MM.1S (cell line): ENCODE data around the gene KRT80.

ENCODE experiments used
- DNase-seq: peaks from one replicate; pipeline ENCODE4 v3.0.0-alpha.2; 2015
- H2AFZ ChIP-seq: fragments of 300-600 bp; sonication (generic); 2 replicates; pipeline ENCODE4 v1.6.0; 2016; ENCODE audit warnings: antibody characterized with exemption, low read length
- H3F3A ChIP-seq: fragments of 300-600 bp; sonication (generic); 2 replicates; pipeline ENCODE4 v1.6.1; 2016; ENCODE audit warnings: mild to moderate bottlenecking, antibody characterized with exemption, low read length, moderate library complexity, mixed read lengths; ENCODE audit not compliant: insufficient read depth
- H3K27ac ChIP-seq: fragments of 300-600 bp; sonication (generic); 2 replicates; pipeline ENCODE4 v1.5.1; 2016; ENCODE audit warnings: mild to moderate bottlenecking, low read length
- H3K27me3 ChIP-seq: fragments of 300-600 bp; sonication (generic); replicated peaks from 2 replicates; pipeline ENCODE4 v1.6.0; 2016; ENCODE audit warnings: low read length; ENCODE audit not compliant: insufficient read depth
- H3K36me3 ChIP-seq: fragments of 300-600 bp; sonication (generic); replicated peaks from 2 replicates; pipeline ENCODE4 v1.6.1; 2016; ENCODE audit warnings: mild to moderate bottlenecking, low read length, mixed read lengths; ENCODE audit not compliant: insufficient read depth
- H3K4me1 ChIP-seq: fragments of 300-600 bp; sonication (generic); 2 replicates; pipeline ENCODE4 v1.6.1; 2016; ENCODE audit warnings: low read length, mixed read lengths
- H3K4me2 ChIP-seq: fragments of 300-600 bp; sonication (generic); 2 replicates; pipeline ENCODE4 v1.6.0; 2016; ENCODE audit warnings: low read depth, low read length
- H3K4me3 ChIP-seq: fragments of 300-600 bp; sonication (generic); 2 replicates; pipeline ENCODE4 v1.5.1; 2016; ENCODE audit warnings: low read length, mixed read lengths
- H3K79me2 ChIP-seq: fragments of 300-600 bp; sonication (generic); 2 replicates; pipeline ENCODE4 v1.6.1; 2016; ENCODE audit warnings: mixed run types, low read length, mixed read lengths
- H3K9ac ChIP-seq: fragments of 300-600 bp; sonication (generic); 2 replicates; pipeline ENCODE4 v1.6.1; 2016; ENCODE audit warnings: low read length, mixed read lengths
- H3K9me2 ChIP-seq: fragments of 300-600 bp; sonication (generic); replicated peaks from 2 replicates; pipeline ENCODE4 v1.6.1; 2016; ENCODE audit warnings: mild to moderate bottlenecking, low read length, mixed read lengths; ENCODE audit not compliant: insufficient read depth
- H3K9me3 ChIP-seq: fragments of 300-600 bp; sonication (generic); replicated peaks from 2 replicates; pipeline ENCODE4 v1.6.1; 2016; ENCODE audit warnings: mild to moderate bottlenecking, low read length, mixed read lengths; ENCODE audit not compliant: insufficient read depth
- H4K20me1 ChIP-seq: fragments of 300-600 bp; sonication (generic); 2 replicates; pipeline ENCODE4 v1.6.1; 2016; ENCODE audit warnings: mild to moderate bottlenecking, low read length, moderate library complexity, mixed read lengths; ENCODE audit not compliant: insufficient read depth
- EZH2 ChIP-seq: fragments of 300-600 bp; sonication (generic); optimal IDR thresholded peaks from 2 replicates; pipeline ENCODE3; 2017; ENCODE audit warnings: low read depth, mild to moderate bottlenecking, antibody characterized with exemption, low read length, mixed read lengths
- EZH2phosphoT487 ChIP-seq: fragments of 300-600 bp; sonication (generic); IDR thresholded peaks from 2 replicates; pipeline ENCODE4 v1.6.1; 2018; ENCODE audit warnings: antibody characterized with exemption, low read length
- TF ChIP-seq, protein P1 (sequence below): fragments of 300-600 bp; sonication (generic); IDR thresholded peaks from 2 replicates; pipeline ENCODE4 v1.5.1; 2016; ENCODE audit warnings: antibody characterized with exemption, low read length, mixed read lengths

KRT80 gene

DNA sequence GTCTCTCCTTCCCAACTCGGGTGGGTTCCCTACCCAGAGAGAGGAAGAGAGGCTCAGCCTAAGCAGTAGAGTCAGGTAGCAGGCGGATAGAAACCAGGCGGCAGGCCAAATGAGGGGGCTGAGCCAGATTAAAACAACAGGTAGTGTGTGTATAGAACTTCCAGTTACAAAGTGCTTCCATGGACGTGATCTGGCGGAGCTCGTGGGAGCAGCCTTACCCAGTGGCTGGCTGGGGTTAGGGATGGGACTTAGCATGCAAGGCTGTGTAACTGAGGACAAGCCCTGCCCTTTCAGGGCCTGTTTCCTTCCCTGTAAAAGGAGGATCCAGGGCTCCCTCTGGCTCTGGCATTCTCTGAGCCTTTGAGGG, 8.3 kb downstream of the KRT80 start:
- no peaks in the 10 kb centered on the region for H3K9me3 ChIP-seq
- no peak overlapping the region for H2AFZ ChIP-seq
- H4K20me1 ChIP-seq, result no peaks in the 10 kb centered on the region
- no peaks in the 10 kb centered on the region for H3F3A ChIP-seq
- no peaks in the 10 kb centered on the region for H3K36me3 ChIP-seq
- TF ChIP-seq, protein P1, sequence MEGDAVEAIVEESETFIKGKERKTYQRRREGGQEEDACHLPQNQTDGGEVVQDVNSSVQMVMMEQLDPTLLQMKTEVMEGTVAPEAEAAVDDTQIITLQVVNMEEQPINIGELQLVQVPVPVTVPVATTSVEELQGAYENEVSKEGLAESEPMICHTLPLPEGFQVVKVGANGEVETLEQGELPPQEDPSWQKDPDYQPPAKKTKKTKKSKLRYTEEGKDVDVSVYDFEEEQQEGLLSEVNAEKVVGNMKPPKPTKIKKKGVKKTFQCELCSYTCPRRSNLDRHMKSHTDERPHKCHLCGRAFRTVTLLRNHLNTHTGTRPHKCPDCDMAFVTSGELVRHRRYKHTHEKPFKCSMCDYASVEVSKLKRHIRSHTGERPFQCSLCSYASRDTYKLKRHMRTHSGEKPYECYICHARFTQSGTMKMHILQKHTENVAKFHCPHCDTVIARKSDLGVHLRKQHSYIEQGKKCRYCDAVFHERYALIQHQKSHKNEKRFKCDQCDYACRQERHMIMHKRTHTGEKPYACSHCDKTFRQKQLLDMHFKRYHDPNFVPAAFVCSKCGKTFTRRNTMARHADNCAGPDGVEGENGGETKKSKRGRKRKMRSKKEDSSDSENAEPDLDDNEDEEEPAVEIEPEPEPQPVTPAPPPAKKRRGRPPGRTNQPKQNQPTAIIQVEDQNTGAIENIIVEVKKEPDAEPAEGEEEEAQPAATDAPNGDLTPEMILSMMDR, result no peak
- TF ChIP-seq EZH2phosphoT487, result no peak
- no peak overlapping the region for H3K4me2 ChIP-seq
- no peak for DNase-seq
- H3K4me3 ChIP-seq, result no peak overlapping the region
- no peaks in the 10 kb centered on the region for H3K9me2 ChIP-seq
- no peak overlapping the region for H3K27ac ChIP-seq
- no peak overlapping the region for H3K9ac ChIP-seq
- 0 out of 2 replicates have a peak, but pooled peaks cover 4% of the 10 kb centered on the region for H3K4me1 ChIP-seq
- H3K27me3 ChIP-seq, result peaks cover 30% of the 10 kb centered on the region; the same call in 1 of the 2 replicates
- no peaks in the 10 kb centered on the region for H3K79me2 ChIP-seq

DNA sequence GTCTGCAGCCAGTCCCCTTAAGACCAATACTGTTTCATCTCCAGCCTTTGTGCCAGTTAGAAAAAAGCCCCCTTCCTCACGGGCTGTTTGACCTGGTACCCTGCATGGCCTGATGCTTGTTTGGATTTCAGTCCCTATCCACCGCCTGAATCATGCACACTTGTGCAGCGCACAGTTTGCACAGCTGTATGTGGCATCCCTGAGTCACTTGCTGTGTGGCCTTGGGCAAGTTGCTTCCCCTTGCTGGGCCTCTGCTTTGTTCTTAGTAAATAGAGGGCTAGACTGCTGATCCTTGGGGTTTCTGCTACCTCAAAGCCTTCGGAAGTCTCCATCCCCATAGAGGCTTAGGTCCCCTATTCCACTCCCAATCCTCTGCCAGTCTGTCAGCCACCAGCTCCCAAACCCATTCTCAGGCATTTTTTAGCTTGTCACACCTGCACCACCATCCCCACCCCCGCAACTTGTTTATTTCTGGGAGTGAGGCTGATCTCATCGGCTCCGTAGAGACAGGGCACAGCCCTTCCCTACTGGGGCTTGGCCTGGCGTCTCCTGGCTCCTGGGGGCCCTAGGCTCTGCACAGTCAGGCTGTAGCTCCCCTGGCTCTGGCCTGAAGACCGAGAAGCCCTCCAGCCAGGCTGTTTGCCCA, 8.8 kb downstream of the KRT80 start:
- no peaks in the 10 kb centered on the region for H3K9me3 ChIP-seq
- no peaks in the 10 kb centered on the region for H3F3A ChIP-seq
- DNase-seq, result no peak
- peaks cover 30% of the 10 kb centered on the region; the same call in 1 of the 2 replicates for H3K27me3 ChIP-seq
- no peaks in the 10 kb centered on the region for H3K36me3 ChIP-seq
- no peaks in the 10 kb centered on the region for H3K79me2 ChIP-seq
- H3K4me1 ChIP-seq, result 0 out of 2 replicates have a peak, but pooled peaks cover 4% of the 10 kb centered on the region
- no peak overlapping the region for H3K9ac ChIP-seq
- no peaks in the 10 kb centered on the region for H4K20me1 ChIP-seq
- H2AFZ ChIP-seq, result no peak overlapping the region
- TF ChIP-seq EZH2 (no peak), EZH2phosphoT487 (no peak)
- TF ChIP-seq, protein P1, result no peak
- no peak overlapping the region for H3K27ac ChIP-seq
- H3K4me2 ChIP-seq, result no peak overlapping the region
- no peaks in the 10 kb centered on the region for H3K9me2 ChIP-seq
- no peak overlapping the region for H3K4me3 ChIP-seq

- no peaks in the 10 kb centered on the region for H3K9me2 ChIP-seq
- H3K9ac ChIP-seq, result no peak overlapping the region
- no peaks in the 10 kb centered on the region for H3F3A ChIP-seq
- H3K27ac ChIP-seq, result no peak overlapping the region
- no peaks in the 10 kb centered on the region for H3K36me3 ChIP-seq
- H3K27me3 ChIP-seq, result peaks cover 31% of the 10 kb centered on the region; the same call in 1 of the 2 replicates
- no peak overlapping the region for H3K4me3 ChIP-seq
- H2AFZ ChIP-seq, result no peak overlapping the region
- no peak for DNase-seq
- 0 out of 2 replicates have a peak, but pooled peaks cover 4% of the 10 kb centered on the region for H3K4me1 ChIP-seq
- TF ChIP-seq EZH2phosphoT487 (no peak), EZH2 (no peak)
- TF ChIP-seq, protein P1, result no peak
- no peaks in the 10 kb centered on the region for H3K79me2 ChIP-seq
- H3K4me2 ChIP-seq, result no peak overlapping the region
- H4K20me1 ChIP-seq, result no peaks in the 10 kb centered on the region
- no peaks in the 10 kb centered on the region for H3K9me3 ChIP-seq
Observed at GRCh38 chr12:52182384-52182783, 9.4 kb downstream of the KRT80 start.
